NCI-H2196 (cell line): ENCODE data around the gene CCT2.
"Not testable (repeated sequence)": the region's sequence is repeated elsewhere in the genome, so short reads cannot be mapped to it uniquely, and the experiment has no call there.

Source experiments
- DNase-seq: peaks from one replicate; lab custom pipeline; 2025; ENCODE audit not compliant: unreplicated experiment; lab: John Stamatoyannopoulos, UW

Gene CCT2

GRCh38 chr12:69583203-69583602, 2.1 kb upstream of the CCT2 start:
- DNase-seq: no peak

GRCh38 chr12:69588527-69588926, 3.3 kb downstream of the CCT2 start:
- no peak for DNase-seq

- no peak for DNase-seq
Measured at GRCh38 chr12:69589082-69589481, 3.8 kb downstream of the CCT2 start.

- DNase-seq: no peak
Measured at GRCh38 chr12:69595689-69596088, 10.4 kb downstream of the CCT2 start.

GRCh38 chr12:69598174-69598753, 13.0 kb downstream of the CCT2 start:
- no peak for DNase-seq

- DNase-seq: no peak
Measured at GRCh38 chr12:69600804-69601203, 15.5 kb downstream of the CCT2 start.

- DNase-seq: no peak
Measured at GRCh38 chr12:69601962-69602685, 16.9 kb downstream of the CCT2 start.

GRCh38 chr12:69602954-69603353, 17.7 kb downstream of the CCT2 start:
- DNase-seq: no peak

GRCh38 chr12:69603556-69603955, 18.3 kb downstream of the CCT2 start:
- DNase-seq: not testable (repeated sequence)

- not testable (repeated sequence) for DNase-seq
Measured at GRCh38 chr12:69604275-69604674, 19.0 kb downstream of the CCT2 start.

- no peak for DNase-seq
Measured at GRCh38 chr12:69608114-69608513, 22.9 kb downstream of the CCT2 start.

GRCh38 chr12:69610126-69610525, 24.9 kb downstream of the CCT2 start:
- no peak for DNase-seq

GRCh38 chr12:69610729-69611128, 25.5 kb downstream of the CCT2 start, which contains the start of gene LRRC10:
TSS of gene LRRC10 (minus strand) at chr12:69610907. CDS start at chr12:69610838, 69 bp downstream.
- DNase-seq: no peak

GRCh38 chr12:69613351-69613750, 28.1 kb downstream of the CCT2 start:
- no peak for DNase-seq

GRCh38 chr12:69616025-69616424, 30.8 kb downstream of the CCT2 start:
- DNase-seq: no peak

- no peak for DNase-seq
Measured at GRCh38 chr12:69619050-69619449, 33.8 kb downstream of the CCT2 start.

GRCh38 chr12:69620077-69620476, 34.8 kb downstream of the CCT2 start:
- no peak for DNase-seq

- DNase-seq: no peak
Measured at GRCh38 chr12:69620921-69621320, 35.7 kb downstream of the CCT2 start.

- DNase-seq: no peak
Measured at GRCh38 chr12:69621551-69621950, 36.3 kb downstream of the CCT2 start.

- DNase-seq: peak; percentile 67
Measured at GRCh38 chr12:69623970-69624369, 38.7 kb downstream of the CCT2 start.

- no peak for DNase-seq
Measured at GRCh38 chr12:69627501-69627900, 42.2 kb downstream of the CCT2 start.

- DNase-seq: no peak
Measured at GRCh38 chr12:69630191-69630590, 44.9 kb downstream of the CCT2 start.

- DNase-seq: no peak
Measured at GRCh38 chr12:69633061-69633460, 47.8 kb downstream of the CCT2 start.
